ENCODE measurements around the gene CHURC1. TPM values are rescaled to one million over a fixed set of nuclear protein-coding genes. Genes with fewer than 3 reads are reported as not detected.

Gene CHURC1
- total RNA-seq, 2 donors from 2014 or later: 56.7 to 63.2 TPM

GRCh38 chr14:64930085-64930843 is 16.0 kb downstream of the CHURC1 start:
- no peak overlapping the region for H3K9ac ChIP-seq (ENCODE audit: extremely low read depth, low read length, poor library complexity, severe bottlenecking)
- Mint-ChIP-seq H3K36me3 (ENCODE audit: low read depth) (peaks cover 28% of the 10 kb centered on the region), H3K27ac (no peak overlapping the region), H3K27me3 (ENCODE audit: insufficient read depth) (no peaks in the 10 kb centered on the region), H3K4me1 (peaks cover 13% of the 10 kb centered on the region), H3K4me3 (no peak overlapping the region), H3K9me3 (no peaks in the 10 kb centered on the region)
- WGBS, 2 experiments (ENCODE audit: insufficient coverage in 1 of 2, insufficient read length in 1 of 2): 93 to 100% methylated on average over 1 to 2 of the region's 3 CpGs
- TF ChIP-seq CTCF (conservative IDR thresholded peaks at IDR 0.05): no peak
- no peak overlapping the region for H3K4me3 ChIP-seq (ENCODE audit: low read length)
- H3K9me3 ChIP-seq (ENCODE audit: control insufficient read depth, low read length): no peaks in the 10 kb centered on the region
- H3K27me3 ChIP-seq (ENCODE audit: control insufficient read depth, insufficient read depth, low read length, poor library complexity, severe bottlenecking): no peaks in the 10 kb centered on the region
- H3K4me1 ChIP-seq (ENCODE audit: control insufficient read depth, insufficient read depth, low read length): peaks cover 10% of the 10 kb centered on the region
- H3K27ac ChIP-seq (ENCODE audit: low read depth, low read length): no peak overlapping the region
- DNase-seq: no peak
- H3K36me3 ChIP-seq (ENCODE audit: control insufficient read depth, insufficient read depth, low read length): peaks cover 49% of the 10 kb centered on the region

- Mint-ChIP-seq H3K27ac (no peak overlapping the region), H3K4me1 (peaks cover 21% of the 10 kb centered on the region), H3K36me3 (ENCODE audit: low read depth) (peaks cover 28% of the 10 kb centered on the region), H3K4me3 (no peak overlapping the region), H3K9me3 (no peaks in the 10 kb centered on the region), H3K27me3 (ENCODE audit: insufficient read depth) (no peaks in the 10 kb centered on the region)
- Histone ChIP-seq H3K27ac (ENCODE audit: low read depth, low read length) (no peak overlapping the region), H3K4me1 (ENCODE audit: control insufficient read depth, insufficient read depth, low read length) (peaks cover 16% of the 10 kb centered on the region), H3K36me3 (ENCODE audit: control insufficient read depth, insufficient read depth, low read length) (peaks cover 47% of the 10 kb centered on the region), H3K9ac (ENCODE audit: extremely low read depth, low read length, poor library complexity, severe bottlenecking) (no peak overlapping the region), H3K27me3 (ENCODE audit: control insufficient read depth, insufficient read depth, low read length, poor library complexity, severe bottlenecking) (no peaks in the 10 kb centered on the region), H3K4me3 (ENCODE audit: low read length) (no peak overlapping the region), H3K9me3 (ENCODE audit: control insufficient read depth, low read length) (no peaks in the 10 kb centered on the region)
- 70 to 98% methylated on average over 2 of the region's 2 CpGs for WGBS, 2 experiments (ENCODE audit: insufficient coverage in 1 of 2, insufficient read length in 1 of 2)
- TF ChIP-seq CTCF (conservative IDR thresholded peaks at IDR 0.05): no peak
- no peak for DNase-seq
Observed at GRCh38 chr14:64931123-64931522, 16.9 kb downstream of the CHURC1 start.

GRCh38 chr14:64932231-64932630 is 18.0 kb downstream of the CHURC1 start:
- Histone ChIP-seq H3K9ac (ENCODE audit: extremely low read depth, low read length, poor library complexity, severe bottlenecking) (no peak overlapping the region), H3K27ac (ENCODE audit: low read depth, low read length) (no peak overlapping the region), H3K9me3 (ENCODE audit: control insufficient read depth, low read length) (no peaks in the 10 kb centered on the region), H3K4me3 (ENCODE audit: low read length) (peak overlapping the region; percentile 4), H3K36me3 (ENCODE audit: control insufficient read depth, insufficient read depth, low read length) (peaks cover 45% of the 10 kb centered on the region), H3K4me1 (ENCODE audit: control insufficient read depth, insufficient read depth, low read length) (peaks cover 17% of the 10 kb centered on the region), H3K27me3 (ENCODE audit: control insufficient read depth, insufficient read depth, low read length, poor library complexity, severe bottlenecking) (no peaks in the 10 kb centered on the region)
- DNase-seq: no peak
- Mint-ChIP-seq H3K36me3 (ENCODE audit: low read depth) (peaks cover 28% of the 10 kb centered on the region), H3K4me1 (peaks cover 26% of the 10 kb centered on the region), H3K9me3 (no peaks in the 10 kb centered on the region), H3K4me3 (no peak overlapping the region), H3K27ac (no peak overlapping the region), H3K27me3 (ENCODE audit: insufficient read depth) (no peaks in the 10 kb centered on the region)
- no peak for TF ChIP-seq CTCF (conservative IDR thresholded peaks at IDR 0.05)
